Esophagus squamous epithelium (tissue), 4 donors: Measurements from ENCODE around the gene CPED1.

Experiments used
- CTCF ChIP-seq, 6 experiments: fragments of 450-650 bp in 4 of 6; fragments of 200-600 bp in 2 of 6; sonication (generic) in 2 of 6; IDR thresholded peaks; one replicate each; pipeline ENCODE4 v1.5.1; 2016 to 2019; ENCODE audit warnings: antibody characterized with exemption in 6 of 6, mild to moderate bottlenecking in 4 of 6, moderate library complexity in 4 of 6
- POLR2A ChIP-seq, 4 donors: fragments of 450-650 bp; IDR thresholded peaks; one replicate each; pipeline ENCODE4 v1.6.1; 2017; ENCODE audit warnings: antibody characterized with exemption in 4 of 4, mild to moderate bottlenecking in 4 of 4, moderate library complexity in 3 of 4

- no peak for TF ChIP-seq CTCF (IDR thresholded peaks at IDR 0.05)
- TF ChIP-seq POLR2A (IDR thresholded peaks at IDR 0.05): no peak
Measured at GRCh38 chr7:120981888-120982615, 6.5 kb upstream of the CPED1 start.
